ENCODE data around the gene PNPLA6. TPM values are rescaled to one million over a fixed set of nuclear protein-coding genes. Genes with fewer than 3 reads are reported as not detected.

PNPLA6 gene
- total and polyA plus RNA-seq, 2 of the 8 experiments (the other 6 are each of a cell fraction or from before 2014, with no cell fraction given), result 55.1 to 121 TPM

DNA sequence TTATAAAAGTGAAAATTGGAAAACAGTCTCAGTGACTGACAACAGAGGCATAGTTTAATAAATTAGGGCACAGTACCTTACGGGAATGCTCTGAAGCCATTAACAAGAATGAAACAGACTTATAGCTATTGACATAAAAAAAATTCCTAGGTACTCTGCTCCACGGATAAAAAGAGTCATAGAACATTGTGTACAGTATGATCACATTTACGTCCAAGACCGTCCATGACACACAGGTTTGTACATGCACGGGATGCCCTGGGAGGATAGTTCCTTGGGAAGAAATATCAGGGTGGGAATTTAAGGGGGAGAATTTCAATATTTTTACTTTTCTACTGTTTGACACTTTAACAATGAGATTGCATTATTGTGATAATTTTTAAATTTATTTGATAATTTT lies 35.2 kb downstream of the PNPLA6 start:
- no peak overlapping the region for H2BK12ac ChIP-seq (ENCODE audit: low read depth, low read length)
- no peak overlapping the region for H3K23ac ChIP-seq (ENCODE audit: insufficient read length)
- no peak overlapping the region for H2BK15ac ChIP-seq (ENCODE audit: low read length)
- H3K4me1 ChIP-seq (replicated peaks in 1 of 4; ENCODE audit: control insufficient read depth in 3 of 4, insufficient read depth in 4 of 4, low read length in 3 of 4), result no peaks in the 10 kb centered on the region
- H2BK120ac ChIP-seq (replicated peaks; ENCODE audit: low read depth, low read length), result no peak overlapping the region
- H3K79me1 ChIP-seq (ENCODE audit: low read depth, low read length), result no peaks in the 10 kb centered on the region
- H3K4ac ChIP-seq (replicated peaks; ENCODE audit: insufficient read length, low read depth, low read length), result no peak overlapping the region
- H2AFZ ChIP-seq (ENCODE audit: low read length), result no peak overlapping the region
- H3K4me3 ChIP-seq (ENCODE audit: extremely low read depth in 1 of 4, insufficient read depth in 2 of 4, low read depth in 3 of 4, low read length in 4 of 4), result no peak overlapping the region
- no peak overlapping the region for H2BK20ac ChIP-seq (ENCODE audit: low read length)
- H3K79me2 ChIP-seq (ENCODE audit: control insufficient read depth in 1 of 2, insufficient read depth in 2 of 2, low read length in 2 of 2), result no peaks in the 10 kb centered on the region
- no peak overlapping the region for H3K18ac ChIP-seq (ENCODE audit: extremely low read depth, low read length)
- no peaks in the 10 kb centered on the region for H3K9me3 ChIP-seq (ENCODE audit: insufficient read depth in 2 of 2, low read depth in 1 of 2, low read length in 1 of 2)
- H4K91ac ChIP-seq (replicated peaks; ENCODE audit: insufficient read length, low read length), result no peak overlapping the region
- no peak overlapping the region for H2AK5ac ChIP-seq (ENCODE audit: low read depth, low read length)
- H4K5ac ChIP-seq (ENCODE audit: insufficient read length, low read depth, low read length), result no peak overlapping the region
- no peaks in the 10 kb centered on the region for H3K36me3 ChIP-seq (ENCODE audit: control insufficient read depth in 2 of 4, insufficient read depth in 4 of 4, low read length in 3 of 4)
- no peak overlapping the region for H3K9ac ChIP-seq (replicated peaks in 1 of 4; ENCODE audit: extremely low read depth in 1 of 4, low read depth in 3 of 4, low read length in 3 of 4)
- FAIRE-seq (no peak), DNase-seq (ENCODE audit: low read depth in 1 of 2, low spot score in 2 of 2) (no peak)
- no peak for TF ChIP-seq FOSL1 (IDR thresholded peaks at IDR 0.05; ENCODE audit: insufficient read depth, low read depth, low read length)
- H3K27ac ChIP-seq (ENCODE audit: low read depth, low read length), result no peak overlapping the region
- no peak overlapping the region for H3K4me2 ChIP-seq (ENCODE audit: insufficient read depth in 1 of 2, low read depth in 2 of 2, low read length in 2 of 2)
- H4K8ac ChIP-seq (ENCODE audit: extremely low read depth, insufficient read depth, low read length), result no peak overlapping the region
- H3K27me3 ChIP-seq (replicated peaks in 1 of 4; ENCODE audit: control insufficient read depth in 3 of 4, extremely low read depth in 1 of 4, insufficient read depth in 3 of 4, low read length in 3 of 4), result no peaks in the 10 kb centered on the region
- ChIA-PET CTCF (ENCODE audit: partially characterized antibody) (interaction anchor here (0.9 to 1.9 kb wide), 3 partner anchors 71 to 261 kb away, joined by 3 to 5 read pairs (median 3); no protein-coding TSS in a partner anchor), POLR2A (ENCODE audit: partially characterized antibody) (no interaction called here)
- H3K23me2 ChIP-seq (ENCODE audit: low read depth, low read length), result no peaks in the 10 kb centered on the region
- 89% methylated on average over 5 of the region's 5 CpGs; no CpG with 5 or more reads in 1 of the 2 experiments for WGBS, 2 experiments (ENCODE audit: extremely low coverage in 1 of 2, insufficient coverage in 1 of 2, insufficient read length in 1 of 2, insufficient replicate concordance in 2 of 2, low coverage in 1 of 2, low lambda C conversion rate in 2 of 2, missing lambda C conversion rate in 1 of 2)
- H3K56ac ChIP-seq (replicated peaks; ENCODE audit: insufficient read length, low read depth, low read length), result no peak overlapping the region
- no peaks in the 10 kb centered on the region for H4K20me1 ChIP-seq (replicated peaks in 1 of 2; ENCODE audit: control insufficient read depth in 1 of 2, insufficient read depth in 2 of 2, low read length in 2 of 2)
- H2BK5ac ChIP-seq (ENCODE audit: low read depth, low read length), result no peak overlapping the region
- H3K14ac ChIP-seq (ENCODE audit: insufficient read length), result no peak overlapping the region

Data from H1 (cell line).